ENCODE results near the gene ZNF688.
A peak's percentile ranks its signal among the peaks of the same experiment; 100 is the strongest.

GRCh38 chr16:30557957-30558788 lies 13.3 kb downstream of the ZNF688 start, which contains the start of gene ZNF764:
- no peak for TF ChIP-seq ZNF720 (CRISPR knock-in tag; IDR thresholded peaks at IDR 0.05)
- no peak for TF ChIP-seq ZBTB40 (IDR thresholded peaks at IDR 0.05)
- TF ChIP-seq ZBTB40 (CRISPR knock-in tag; IDR thresholded peaks at IDR 0.05) = peak; percentile 81
- TF ChIP-seq ZNF331 (CRISPR knock-in tag; IDR thresholded peaks at IDR 0.05) = peak; percentile 82; the same call in 1 of the 2 replicates
- no peak; the same call in none of the 2 replicates for TF ChIP-seq CTCF (CRISPR knock-in tag; IDR thresholded peaks at IDR 0.05)
- TF ChIP-seq RAD21 (CRISPR knock-in tag; IDR thresholded peaks at IDR 0.05) = peak; percentile 47

Data from HepG2 (cell line).